ENCODE measurements around the gene ZNG1F.
"Not testable (repeated sequence)": the region's sequence is repeated elsewhere in the genome, so short reads cannot be mapped to it uniquely, and the experiment has no call there.

ZNG1F gene

GRCh38 chr9:41189217-41189616, at the start of gene ZNG1F:
ZNG1F (minus strand) TSS chr9:41189317; CDS start chr9:41189258, 59 bp downstream.
- DNase-seq, result not testable (repeated sequence)

- peak in 1 of 3 donors; percentile 7 for DNase-seq
These were observed 48.1 kb upstream of the ZNG1F start for GRCh38 chr9:41237110-41237749.

GRCh38 chr9:41236486-41237109, 47.5 kb upstream of the ZNG1F start:
- DNase-seq, result not testable (repeated sequence)

DNA sequence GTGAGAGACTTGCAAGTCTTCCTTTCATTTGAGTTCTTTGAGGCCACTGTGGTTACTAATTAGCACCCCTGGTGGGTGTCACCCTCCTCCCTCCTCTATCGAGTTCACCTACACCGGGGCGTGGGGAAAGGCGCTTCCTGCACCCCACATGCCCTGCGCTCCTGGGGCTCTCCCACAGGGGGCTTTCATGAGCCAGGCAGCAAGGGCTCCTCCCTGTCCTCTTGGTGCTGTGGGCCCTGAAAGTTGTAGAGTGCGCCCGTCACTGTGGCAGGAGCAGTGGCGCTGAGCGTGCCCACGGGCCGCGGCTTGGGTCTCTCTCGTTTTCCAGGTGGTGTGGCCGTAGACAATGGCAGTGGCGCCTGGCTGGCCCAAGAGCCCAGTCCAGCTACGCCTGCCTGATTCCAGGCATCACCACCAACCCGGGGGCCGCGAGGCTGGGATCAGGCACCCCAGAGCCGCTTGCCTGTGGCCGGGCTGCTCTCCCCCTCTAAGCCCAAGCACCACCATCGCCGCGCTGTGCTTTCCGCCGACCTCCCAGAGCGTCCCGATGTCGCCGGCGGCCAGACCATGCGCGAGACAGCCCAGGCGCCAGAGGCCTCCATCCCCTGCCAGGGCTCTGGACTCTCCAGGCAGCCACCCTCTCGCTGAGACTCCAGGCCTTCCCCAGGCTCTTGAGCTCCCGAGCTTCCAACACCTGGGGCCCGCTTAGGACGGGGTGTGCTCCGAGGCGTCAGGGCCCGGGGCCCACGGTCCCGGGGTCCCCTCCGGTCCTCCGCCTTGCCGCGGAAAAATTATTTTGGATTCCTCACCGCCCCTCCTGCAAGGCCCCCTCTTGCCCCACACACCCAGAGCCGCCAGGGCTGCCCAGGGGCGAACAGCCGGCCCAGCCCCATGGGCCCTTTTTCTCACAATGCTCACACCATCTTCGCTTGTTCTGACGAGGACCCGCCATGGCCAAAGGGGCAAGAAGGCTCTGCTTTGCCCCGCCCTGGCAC, 46.0 kb upstream of the ZNG1F start:
- peak in 1 of 3 donors; percentile 35 for DNase-seq

- not testable (repeated sequence) for DNase-seq
These were observed 45.1 kb upstream of the ZNG1F start for GRCh38 chr9:41234221-41234620.

DNA sequence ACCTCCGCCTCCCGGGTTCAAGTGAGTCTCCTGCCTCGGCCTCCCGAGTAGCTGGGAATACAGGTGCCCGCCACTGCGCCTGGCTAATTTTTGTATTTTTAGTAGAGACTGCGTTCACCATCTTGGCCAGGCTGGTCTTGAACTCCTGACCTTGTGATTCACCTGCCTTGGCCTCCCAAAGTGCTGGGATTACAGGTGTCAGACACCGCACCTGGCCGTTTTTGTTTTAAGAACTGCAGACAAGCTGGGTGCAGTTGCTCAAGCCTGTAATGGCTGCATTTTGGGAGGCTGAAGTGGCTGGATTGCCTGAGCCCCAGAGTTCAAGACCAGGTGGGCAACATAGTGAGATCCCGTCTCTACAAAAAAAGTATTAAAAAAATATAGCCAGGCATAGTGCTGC, 43.2 kb upstream of the ZNG1F start:
- DNase-seq, result peak in 1 of 3 donors; percentile 1

DNA sequence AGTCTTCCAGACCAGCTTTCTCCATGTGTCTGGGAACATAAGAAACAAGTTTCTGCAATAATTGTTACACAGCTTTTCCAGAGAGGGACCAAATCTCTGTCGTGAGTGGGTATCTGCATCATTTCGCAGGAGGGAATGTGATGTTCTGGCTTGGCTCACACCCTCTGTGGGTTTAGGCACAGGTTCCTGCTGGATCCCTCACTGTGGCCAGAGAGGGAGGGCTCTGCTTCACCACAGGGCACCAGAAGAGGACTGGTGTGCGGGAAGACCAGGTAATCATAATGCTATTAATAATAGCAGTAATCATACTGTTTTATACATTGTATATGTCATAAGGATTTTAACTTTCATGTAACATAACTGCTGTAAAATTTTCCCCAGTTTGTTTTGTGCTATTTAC, 41.3 kb upstream of the ZNG1F start:
- DNase-seq, result peak in 1 of 3 donors; percentile 4

DNA sequence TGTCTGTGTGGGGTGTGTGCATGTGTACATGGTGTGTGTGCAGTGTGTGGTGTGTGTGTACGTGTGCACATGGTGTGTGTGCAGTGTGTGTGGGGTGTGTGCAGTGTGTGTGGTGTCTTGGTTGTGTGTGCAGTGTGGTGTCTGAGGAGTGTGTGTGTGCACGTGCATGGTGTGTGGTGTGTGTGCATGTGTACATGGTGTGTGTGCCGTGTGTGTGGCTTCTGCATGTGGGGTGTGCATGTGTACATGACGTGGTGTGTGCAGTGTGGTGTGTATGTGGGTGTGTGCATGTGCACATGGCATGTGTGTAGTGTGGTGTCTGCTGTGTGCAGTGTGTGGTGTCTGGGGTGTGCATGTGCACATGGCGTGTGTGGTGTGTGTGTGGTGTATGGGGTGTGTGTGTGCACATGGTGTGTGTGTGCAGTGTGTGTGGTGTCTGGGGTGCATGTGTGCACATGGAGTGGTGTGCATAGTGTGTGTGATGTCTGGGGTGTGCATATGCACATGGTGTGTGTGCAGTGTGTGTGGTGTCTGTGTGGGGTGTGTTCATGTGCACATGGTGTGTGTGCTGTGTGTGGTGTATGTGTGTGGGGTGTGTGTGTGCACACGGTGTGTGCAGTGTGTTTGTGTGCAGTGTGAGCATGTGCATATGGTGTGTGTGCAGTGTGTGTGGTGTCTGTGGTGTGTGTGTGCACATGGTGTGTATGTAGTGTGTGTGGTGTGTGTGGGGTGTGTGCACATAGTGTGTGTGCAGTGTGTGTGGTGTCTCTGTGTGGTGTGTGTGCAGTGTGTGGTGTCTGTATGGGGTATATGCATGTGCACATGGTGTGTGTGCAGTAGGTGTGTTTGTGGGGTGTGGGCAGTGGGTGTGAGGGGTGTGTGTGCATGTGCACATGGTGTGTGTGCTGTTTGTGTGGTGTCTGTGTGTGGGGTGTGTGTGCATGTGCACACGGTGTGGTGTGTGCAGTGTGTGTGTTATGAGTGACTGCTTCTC, 40.6 kb upstream of the ZNG1F start:
- DNase-seq, result peak in 1 of 3 donors; percentile 0

GRCh38 chr9:41219831-41220230, 30.7 kb upstream of the ZNG1F start:
- DNase-seq, result not testable (repeated sequence)

DNA sequence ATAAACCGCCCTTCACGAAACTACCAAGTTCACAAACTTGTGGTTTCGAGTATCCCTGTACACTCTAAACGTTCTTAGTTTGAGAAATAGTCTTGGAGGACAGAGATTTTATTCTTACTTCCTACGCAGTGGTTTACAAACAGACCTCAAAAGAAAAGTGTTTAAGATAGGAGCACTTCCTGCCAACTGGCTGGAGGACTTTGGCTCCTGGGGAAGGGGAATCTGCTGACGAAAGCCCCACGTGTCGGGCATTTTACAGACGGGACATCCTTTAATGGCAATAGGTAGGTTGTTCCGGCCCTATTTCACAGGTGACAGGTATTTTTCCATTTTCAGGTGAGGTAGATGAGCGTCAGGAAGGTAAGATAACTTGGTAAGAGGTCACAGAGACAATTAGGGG, 678 bp downstream of the ZNG1F start:
- DNase-seq, result not testable (repeated sequence)

DNA sequence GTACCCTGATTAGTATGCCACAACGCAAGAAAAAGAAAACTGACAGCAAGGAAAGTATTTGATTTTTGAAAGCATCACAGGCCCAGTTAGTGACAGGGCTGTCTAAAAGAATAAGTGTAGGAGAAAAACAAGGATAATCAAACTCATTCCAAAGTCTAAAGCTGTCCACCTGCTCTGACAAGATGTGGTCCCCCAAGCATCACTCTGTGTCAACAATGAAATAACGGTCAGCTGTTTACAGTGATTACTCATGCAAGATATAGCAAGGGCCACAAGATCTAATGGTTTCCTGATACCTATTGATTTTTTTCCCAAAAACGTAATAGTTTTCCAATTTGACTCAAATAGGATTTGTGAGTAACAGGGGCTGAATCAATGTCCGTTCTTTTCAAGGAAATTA, 14.1 kb downstream of the ZNG1F start:
- not testable (repeated sequence) for DNase-seq

DNA sequence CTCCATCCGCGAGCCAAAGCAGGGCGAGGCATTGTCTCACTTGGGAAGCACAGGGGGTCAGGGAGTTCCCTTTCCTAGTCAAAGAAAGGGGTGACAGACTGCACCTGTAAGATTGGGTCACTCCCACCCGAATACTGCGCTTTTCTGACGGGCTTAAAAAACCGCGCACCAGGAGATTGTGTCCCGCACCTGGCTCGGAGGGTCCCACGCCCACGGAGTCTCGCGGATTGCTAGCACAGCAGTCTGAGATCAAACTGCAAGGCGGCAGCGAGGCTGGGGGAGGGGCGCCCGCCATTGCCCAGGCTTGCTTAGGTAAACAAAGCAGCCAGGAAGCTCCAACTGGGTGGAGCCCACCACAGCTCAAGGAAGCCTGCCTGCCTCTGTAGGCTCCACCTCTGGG, 39.0 kb downstream of the ZNG1F start:
- DNase-seq, result not testable (repeated sequence)

DNA sequence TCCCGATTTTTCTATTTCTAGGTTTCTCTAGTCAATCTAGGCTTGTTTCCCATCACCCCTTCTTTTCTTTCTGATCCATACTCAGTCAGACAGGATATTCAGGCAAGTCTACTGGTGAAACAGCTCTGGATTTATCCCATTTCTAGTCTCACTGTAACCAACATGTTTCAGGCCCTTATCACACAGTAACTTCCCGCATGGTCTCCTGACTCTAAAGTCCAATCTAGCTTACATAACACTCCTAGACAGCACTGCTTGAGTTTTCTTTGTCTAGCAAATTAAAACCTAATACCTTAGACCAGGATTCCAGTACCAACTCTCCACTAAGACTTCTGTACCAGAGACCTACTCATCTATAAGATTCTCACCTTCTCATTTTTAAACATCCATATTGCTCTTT, 47.2 kb downstream of the ZNG1F start:
- DNase-seq, result not testable (repeated sequence)

DNA sequence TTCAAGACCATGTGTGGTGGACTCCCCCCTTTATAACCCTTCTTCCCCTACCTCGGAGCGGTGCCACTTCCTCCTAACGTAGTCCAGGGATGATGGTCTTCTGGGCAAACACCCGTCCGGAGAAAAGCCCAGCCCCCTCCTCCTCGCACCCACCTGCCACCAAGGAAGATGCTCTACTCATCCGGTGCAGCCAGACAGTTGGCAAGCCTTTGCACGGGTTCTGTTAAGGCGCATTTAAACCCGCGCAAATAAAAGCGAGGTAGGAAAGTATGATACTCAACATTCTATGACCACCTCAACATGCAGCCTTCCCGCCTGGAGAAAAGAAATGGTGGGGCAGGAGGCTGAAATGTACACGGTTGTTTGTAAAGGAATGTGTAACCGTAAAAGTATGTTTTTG, 60.5 kb downstream of the ZNG1F start, which contains the start of gene FOXD4L6:
FOXD4L6 (minus strand) TSS at position 101 of the 400 bp plus-strand sequence. CDS start 298 bp downstream, outside the sequence.
- not testable (repeated sequence) for DNase-seq

GRCh38 chr9:41126746-41127446, 62.2 kb downstream of the ZNG1F start:
- not testable (repeated sequence) for DNase-seq

DNA sequence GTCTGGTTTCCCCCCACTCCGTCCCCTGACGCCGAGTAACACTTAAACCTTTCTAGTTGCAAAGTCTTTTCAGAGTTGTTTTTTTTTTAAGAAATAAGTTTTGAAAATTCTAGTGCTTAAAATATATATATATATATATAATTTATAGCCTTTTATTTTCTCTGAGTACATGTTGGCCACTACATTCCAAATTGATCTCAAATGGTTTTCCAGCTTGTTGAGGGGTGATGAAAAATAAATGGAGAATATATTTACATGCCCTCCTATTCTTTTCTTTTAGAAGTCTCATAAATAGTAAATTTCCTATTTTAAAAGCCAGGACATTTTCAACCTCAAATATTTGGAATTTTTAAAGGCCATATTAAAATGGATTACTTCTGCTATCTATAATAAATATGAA, 63.2 kb downstream of the ZNG1F start:
- DNase-seq, result not testable (repeated sequence)

DNA sequence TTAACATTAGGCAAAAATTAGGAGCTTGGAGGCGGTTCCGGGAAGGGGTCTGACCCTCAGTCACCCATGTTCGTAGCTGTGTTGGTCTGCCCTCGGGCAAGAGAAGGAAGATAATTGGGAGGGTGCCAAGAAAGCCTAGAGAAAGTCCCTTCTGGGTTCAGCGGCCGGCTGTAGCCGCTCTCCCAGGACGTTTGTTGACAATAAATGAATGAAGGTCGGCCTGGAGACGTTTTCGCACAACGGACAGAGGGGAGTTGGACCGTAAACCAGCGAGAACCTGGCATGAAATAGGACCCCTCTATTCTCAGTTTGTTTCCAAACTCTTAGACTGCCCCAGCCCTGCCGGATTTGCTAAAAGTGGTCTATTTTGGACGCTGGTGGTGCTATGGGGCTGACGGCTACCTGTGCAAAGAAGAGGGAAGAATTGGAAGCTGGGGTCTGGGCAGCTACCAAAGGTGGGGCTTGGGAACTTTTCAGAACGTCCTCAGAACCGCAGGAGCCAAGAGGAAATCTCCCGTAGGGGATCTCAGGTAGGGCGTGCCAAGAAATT, 63.9 kb downstream of the ZNG1F start:
- not testable (repeated sequence) for DNase-seq

DNA sequence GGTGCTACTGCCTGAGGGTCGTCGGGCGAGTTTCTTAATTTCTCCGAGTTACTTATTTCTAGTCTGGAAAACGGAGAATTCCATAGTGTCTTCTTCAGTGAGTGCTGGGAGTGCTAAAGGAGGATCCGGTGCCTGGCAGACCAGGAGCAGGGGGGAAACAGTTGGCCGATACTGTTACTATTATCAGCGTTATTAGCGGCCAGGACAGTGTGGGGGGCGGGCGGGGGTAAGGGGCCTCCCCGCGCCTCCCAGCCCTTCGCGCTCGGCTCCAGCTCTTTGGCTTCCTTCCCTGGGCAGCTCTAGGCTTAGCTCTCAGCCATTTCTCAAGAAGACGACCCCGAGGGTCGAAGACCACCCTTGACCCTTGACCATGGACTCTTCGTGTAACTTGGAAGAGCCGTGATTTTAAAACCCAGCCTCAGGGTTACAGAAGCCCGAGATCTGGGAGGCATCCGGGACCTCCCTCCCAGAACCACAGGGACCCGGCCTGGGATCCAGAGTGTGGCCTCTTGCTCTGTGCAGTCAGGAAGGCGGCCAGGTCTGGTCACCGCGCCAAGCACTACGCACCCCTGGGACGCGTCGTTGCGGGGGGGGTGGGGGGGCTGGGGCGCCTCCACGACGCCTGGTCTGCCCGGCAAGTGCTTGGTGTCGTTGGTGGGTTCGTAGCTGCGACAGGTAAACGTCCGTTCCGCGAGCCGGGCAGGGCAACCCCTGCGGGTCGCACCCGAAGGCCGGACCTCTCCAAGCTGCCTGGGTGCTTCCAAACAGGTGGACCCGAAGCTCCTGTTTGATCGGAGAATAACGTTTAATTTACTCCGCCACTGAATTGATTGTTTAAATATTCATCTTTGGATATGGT, 64.6 kb downstream of the ZNG1F start:
- peak in 1 of 3 donors; percentile 0 for DNase-seq

GRCh38 chr9:41123812-41124211, 65.3 kb downstream of the ZNG1F start:
- not testable (repeated sequence) for DNase-seq

GRCh38 chr9:41123396-41123795, 65.7 kb downstream of the ZNG1F start:
- not testable (repeated sequence) for DNase-seq

All from suppressor macrophage treated with lipopolysaccharide for 1 hour (primary cell).